ENCODE measurements around the gene DEF6.

GRCh38 chr6:35251949-35252348 lies 45.7 kb upstream of the DEF6 start:
- TF ChIP-seq RNF2 (IDR thresholded peaks at IDR 0.05; ENCODE audit: borderline replicate concordance, low read depth, low read length, missing control alignments, poor library complexity, severe bottlenecking) (no peak), EZH2 (IDR thresholded peaks at IDR 0.05; ENCODE audit: low read depth, low read length, severe bottlenecking) (no peak)
